Endothelial cell of umbilical vein (primary cell): ENCODE results near the gene ITPR1. TPM values are rescaled to one million over a fixed set of nuclear protein-coding genes. Genes with fewer than 3 reads are reported as not detected.

Experiments used
- BruUV-seq: library from RNA; stranded (reverse); fragments of 400-500 nt; replicated peaks from 2 replicates; lab custom pipeline; 2021; lab: Mats Ljungman, UMichigan
- CTCF ChIA-PET: fragments of 300-600, 350-600 bp; sonication (Branson Sonifier 250); formaldehyde crosslinking; loops from one replicate; lab custom pipeline; 2021; ENCODE audit warnings: antibody characterized with exemption, inconsistent platforms; lab: Charles Lee
- POLR2A ChIA-PET: fragments of 300-600, 350-600 bp; sonication (Branson Sonifier 250); formaldehyde crosslinking; loops from one replicate; lab custom pipeline; 2021; ENCODE audit warnings: antibody characterized with exemption, inconsistent platforms; lab: Charles Lee
- DNase-seq: peaks from one replicate; pipeline ENCODE4 v3.0.0-alpha.2; 2011; ENCODE audit warnings: low read depth, low spot score
- FAIRE-seq: peaks from 2 replicates; lab custom pipeline; 2011; peaks lifted over from hg19 to GRCh38; lab: Jason Lieb, UNC
- H2AFZ ChIP-seq: 2 replicates; pipeline ENCODE4 v1.6.0; 2012; ENCODE audit warnings: low read depth, low read length, control low read depth, inconsistent platforms
- H3K27ac ChIP-seq: 2 replicates; pipeline ENCODE4 v1.5.1; 2011; ENCODE audit warnings: low read depth, mild to moderate bottlenecking, control low read depth, low read length, moderate library complexity; ENCODE audit not compliant: insufficient read depth
- H3K27me3 ChIP-seq, 2 experiments: 2 replicates each; pipeline versions ENCODE4 v1.6.0 to v1.6.1; 2011; ENCODE audit warnings: low read length in 2 of 2, mixed read lengths in 1 of 2; ENCODE audit not compliant: control insufficient read depth in 2 of 2, insufficient read depth in 2 of 2
- H3K36me3 ChIP-seq, 2 experiments: 2 replicates in 1 of 2; 3 replicates in 1 of 2; pipeline ENCODE4 v1.5.1; 2011; ENCODE audit warnings: low read length in 2 of 2, mild to moderate bottlenecking in 1 of 2, moderate library complexity in 1 of 2; ENCODE audit not compliant: control insufficient read depth in 2 of 2, insufficient read depth in 2 of 2; ENCODE audit errors: extremely low read depth in 1 of 2
- H3K4me1 ChIP-seq: 3 replicates; pipeline ENCODE4 v1.5.1; 2011; ENCODE audit warnings: mild to moderate bottlenecking, low read length; ENCODE audit not compliant: control insufficient read depth, insufficient read depth; ENCODE audit errors: extremely low read depth
- H3K4me2 ChIP-seq: 2 replicates; pipeline ENCODE4 v1.6.1; 2011; ENCODE audit warnings: low read length, control low read depth, mixed read lengths; ENCODE audit not compliant: insufficient read depth
- H3K4me3 ChIP-seq, 3 experiments: fragments of 200-600 bp in 1 of 3; sonication (generic), shearing (Covaris generic) in 1 of 3; replicated peaks in 1 of 3; 2 replicates each; pipeline ENCODE4 v1.5.1; 2011 to 2016; ENCODE audit warnings: control low read depth in 3 of 3, low read length in 3 of 3, mild to moderate bottlenecking in 2 of 3, inconsistent platforms in 1 of 3, low read depth in 1 of 3, moderate library complexity in 1 of 3; ENCODE audit not compliant: insufficient read depth in 1 of 3
- H3K79me2 ChIP-seq: 2 replicates; pipeline ENCODE4 v1.6.0; 2012; ENCODE audit warnings: low read length, inconsistent platforms; ENCODE audit not compliant: control insufficient read depth, insufficient read depth
- H3K9ac ChIP-seq: replicated peaks from 2 replicates; pipeline ENCODE3; 2011; ENCODE audit warnings: low read length, control low read depth; ENCODE audit not compliant: insufficient read depth; ENCODE audit errors: extremely low read depth
- H3K9me1 ChIP-seq: replicated peaks from 3 replicates; pipeline ENCODE4 v1.6.0; 2011; ENCODE audit warnings: mild to moderate bottlenecking, low read length; ENCODE audit not compliant: control insufficient read depth, insufficient read depth; ENCODE audit errors: extremely low read depth
- H3K9me3 ChIP-seq: replicated peaks from 2 replicates; pipeline ENCODE4 v1.5.1; 2012; ENCODE audit warnings: low read length, inconsistent platforms; ENCODE audit not compliant: control insufficient read depth, insufficient read depth
- H4K20me1 ChIP-seq: replicated peaks from 2 replicates; pipeline ENCODE3; 2011; ENCODE audit warnings: mild to moderate bottlenecking, low read length; ENCODE audit not compliant: control insufficient read depth, insufficient read depth; ENCODE audit errors: extremely low read depth
- CTCF ChIP-seq, 2 donors: IDR thresholded peaks; 1 replicate in 1 of 2; 2 replicates in 1 of 2; pipeline ENCODE4 v1.5.1; 2011; ENCODE audit warnings: low read length in 2 of 2, mild to moderate bottlenecking in 2 of 2, moderate library complexity in 2 of 2, control low read depth in 1 of 2, inconsistent platforms in 1 of 2, low read depth in 1 of 2; ENCODE audit not compliant: insufficient read depth in 1 of 2; ENCODE audit errors: extremely low read depth in 1 of 2
- EZH2 ChIP-seq: IDR thresholded peaks from 2 replicates; pipeline ENCODE4 v1.6.1; 2012; ENCODE audit warnings: borderline replicate concordance, low read depth, mild to moderate bottlenecking, moderate library complexity, low read length, inconsistent platforms; ENCODE audit not compliant: severe bottlenecking
- GATA2 ChIP-seq: IDR thresholded peaks from 2 replicates; pipeline ENCODE4 v1.7.0; 2011; ENCODE audit warnings: low read depth, mild to moderate bottlenecking, moderate library complexity, mixed read lengths, low read length; ENCODE audit not compliant: insufficient read length, insufficient read depth
- JUN ChIP-seq: IDR thresholded peaks from 2 replicates; pipeline ENCODE4 v1.6.1; 2011; ENCODE audit warnings: borderline replicate concordance, low read depth; ENCODE audit not compliant: insufficient read length, insufficient read depth
- MAX ChIP-seq: IDR thresholded peaks from 2 replicates; pipeline ENCODE4 v1.6.1; 2011; ENCODE audit not compliant: insufficient read depth, insufficient read length
- MYC ChIP-seq: IDR thresholded peaks from one replicate; pipeline ENCODE4 v1.6.1; 2011; ENCODE audit warnings: mild to moderate bottlenecking, low read depth, low read length
- dilution Hi-C: fragments of 300-500 bp; cut with MboI; formaldehyde crosslinking; loops from one replicate; pipeline ENCODE4 v1.15.0; 2019; ENCODE audit warnings: low sequenced_read_pairs; ENCODE audit not compliant: extremely low pct_ligation_motif_present
- intact Hi-C: fragments of 100-400 bp; cut with micrococcal nuclease; formaldehyde crosslinking; loops from one replicate; pipeline ENCODE4 v1.10.0; 2022
- polyA plus RNA-seq, 4 experiments: library from polyadenylated mRNA; depleted of rRNA in 3 of 4; stranded (reverse) in 3 of 4; unstranded in 1 of 4; fragments of >200 nt; gene quantifications; 2 replicates each; pipeline versions ENCODE4 v1.2.1 to v1.2.3, GENCODE V29; 2011 to 2012; ENCODE audit warnings: missing spikeins in 1 of 4
- total RNA-seq: library from RNA; stranded (reverse); gene quantifications from 2 replicates; pipeline ENCODE4 v1.2.3, GENCODE V29; 2021

Gene ITPR1
- total and polyA plus RNA-seq, 2 donors (not counting 3 experiments of a cell fraction or from before 2014, with no cell fraction given) = 5.1 to 16.1 TPM

GRCh38 chr3:4708230-4708629 lies 215.1 kb downstream of the ITPR1 start:
- Histone ChIP-seq H2AFZ (peak overlapping the region; percentile 79), H3K36me3 (no peaks in the 10 kb centered on the region), H3K79me2 (no peaks in the 10 kb centered on the region), H4K20me1 (no peaks in the 10 kb centered on the region), H3K4me2 (peak overlapping the region; percentile 62), H3K27ac (peak overlapping the region; percentile 42), H3K9ac (peak overlapping the region; percentile 39), H3K9me1 (no peaks in the 10 kb centered on the region), H3K4me3 (peak overlapping the region in 1 of 3 experiments; percentile 11), H3K4me1 (peaks cover 19% of the 10 kb centered on the region), H3K27me3 (no peaks in the 10 kb centered on the region), H3K9me3 (no peaks in the 10 kb centered on the region)
- POLR2A ChIA-PET = no interaction called here
- intact Hi-C loops = no loop called here
- CTCF ChIA-PET = interaction anchor here (1.0 to 1.2 kb wide), 2 partner anchors 53 to 350 kb away, joined by 4 to 5 read pairs; no protein-coding TSS in a partner anchor
- no TSS peak for BruUV-seq
- FAIRE-seq (peak; percentile 72), DNase-seq (peak; percentile 83)
- TF ChIP-seq CTCF (IDR thresholded peaks at IDR 0.05; ENCODE audit: extremely low read depth in 1 of 2, insufficient read depth in 1 of 2, low read depth in 1 of 2, low read length in 2 of 2) = no peak
- dilution Hi-C loops = no loop called here

GRCh38 chr3:4709341-4709740 lies 216.2 kb downstream of the ITPR1 start:
- FAIRE-seq (no peak), DNase-seq (no peak)
- Histone ChIP-seq H3K9ac (no peak overlapping the region), H3K4me1 (peaks cover 15% of the 10 kb centered on the region), H3K36me3 (no peaks in the 10 kb centered on the region), H4K20me1 (no peaks in the 10 kb centered on the region), H3K9me3 (no peaks in the 10 kb centered on the region), H3K27me3 (no peaks in the 10 kb centered on the region), H3K4me3 (no peak overlapping the region), H3K9me1 (no peaks in the 10 kb centered on the region), H3K79me2 (no peaks in the 10 kb centered on the region), H2AFZ (no peak overlapping the region), H3K27ac (no peak overlapping the region), H3K4me2 (no peak overlapping the region)
- BruUV-seq = no TSS peak
- no peak for TF ChIP-seq JUN
- TF ChIP-seq MAX = no peak
- no peak for TF ChIP-seq GATA2
- TF ChIP-seq MYC = no peak
- no peak for TF ChIP-seq CTCF (IDR thresholded peaks at IDR 0.05; ENCODE audit: extremely low read depth in 1 of 2, insufficient read depth in 1 of 2, low read depth in 1 of 2, low read length in 2 of 2)
- TF ChIP-seq EZH2 = no peak
- dilution Hi-C loops (no loop called here), intact Hi-C loops (no loop called here)
- POLR2A ChIA-PET = no interaction called here
- CTCF ChIA-PET = interaction anchor here (0.6 to 3.4 kb wide), 5 partner anchors 12 to 399 kb away, joined by 3 to 382 read pairs (median 3); no protein-coding TSS in a partner anchor
